GM12865 (cell line): ENCODE measurements around the gene TTLL11.

ENCODE experiments used
- DNase-seq: peaks from one replicate; pipeline ENCODE4 v3.0.0; 2010; ENCODE audit warnings: low read depth
- H3K4me3 ChIP-seq: 2 replicates; pipeline ENCODE4 v1.5.1; 2011; ENCODE audit warnings: mild to moderate bottlenecking, low read depth, low read length, control low read depth
- CTCF ChIP-seq: IDR thresholded peaks from 2 replicates; pipeline ENCODE4 v1.5.1; 2011; ENCODE audit warnings: low read length, control low read depth, low read depth, inconsistent platforms; ENCODE audit not compliant: insufficient read depth; ENCODE audit errors: missing control alignments

Gene TTLL11

GRCh38 chr9:122057211-122057610 is 35.9 kb downstream of the TTLL11 start:
- H3K4me3 ChIP-seq: no peak overlapping the region
- DNase-seq: no peak
- TF ChIP-seq CTCF: no peak

- no peak for DNase-seq
- TF ChIP-seq CTCF: no peak
- H3K4me3 ChIP-seq: no peak overlapping the region
Observed at GRCh38 chr9:122056484-122056883, 36.6 kb downstream of the TTLL11 start.

GRCh38 chr9:122055701-122056100 is 37.4 kb downstream of the TTLL11 start:
- TF ChIP-seq CTCF: no peak
- no peak for DNase-seq
- H3K4me3 ChIP-seq: no peak overlapping the region

- DNase-seq: no peak
- no peak for TF ChIP-seq CTCF
- H3K4me3 ChIP-seq: no peak overlapping the region
Observed at GRCh38 chr9:122053567-122054350, 39.3 kb downstream of the TTLL11 start.

- TF ChIP-seq CTCF: no peak
- DNase-seq: no peak
Observed at GRCh38 chr9:122053064-122053463, 40.0 kb downstream of the TTLL11 start.

GRCh38 chr9:122051351-122052321 is 41.5 kb downstream of the TTLL11 start:
- peak; percentile 63 for DNase-seq
- no peak overlapping the region for H3K4me3 ChIP-seq
- TF ChIP-seq CTCF: no peak

More at GRCh38 chr9:122053064-122053463, 40.0 kb downstream of the TTLL11 start:
- H3K4me3 ChIP-seq: no peak overlapping the region
